ENCODE data around the gene PAX2. TPM values are rescaled to one million over a fixed set of nuclear protein-coding genes. Genes with fewer than 3 reads are reported as not detected.

The PAX2 gene
- polyA plus RNA-seq, 2 of the 4 experiments (the other 2 are of a cell fraction), result 0.06 to 0.21 TPM

- CTCF ChIA-PET, result interaction anchor here (1.8 to 3.5 kb wide), 2 partner anchors 20 to 37 kb away, joined by 5 to 12 read pairs; no protein-coding TSS in a partner anchor
- H3K4me2 ChIP-seq, result no peak overlapping the region
- ATAC-seq (no peak), DNase-seq (ENCODE audit: low read depth in 1 of 2, low spot score in 1 of 2) (no peak), FAIRE-seq (no peak)
- H3K4me3 ChIP-seq, result no peak overlapping the region
- POLR2A ChIA-PET, result no interaction called here
- H3K27ac ChIP-seq, result no peak overlapping the region
- TF ChIP-seq NPAS2 (CRISPR knock-in tag; IDR thresholded peaks at IDR 0.05; ENCODE audit: borderline replicate concordance) (no peak), POLR2AphosphoS2 (conservative IDR thresholded peaks at IDR 0.05; ENCODE audit: low read length) (no peak), CEBPB (IDR thresholded peaks at IDR 0.05) (no peak), HEYL (CRISPR knock-in tag; IDR thresholded peaks at IDR 0.05) (no peak), MAFK (IDR thresholded peaks at IDR 0.05; ENCODE audit: partially characterized antibody) (no peak)
- WGBS (ENCODE audit: missing lambda C conversion rate), result 51% methylated on average over 11 of the region's 11 CpGs
- no peaks in the 10 kb centered on the region for H3K4me1 ChIP-seq
- H3K9me3 ChIP-seq, result peaks cover 4% of the 10 kb centered on the region; the same call in 1 of the 3 replicates
Measured at GRCh38 chr10:100781145-100781665, 35.8 kb downstream of the PAX2 start.

- no peak overlapping the region for H3K4me2 ChIP-seq
- no peak for DNase-seq (ENCODE audit: low read depth in 1 of 2, low spot score in 1 of 2)
- peaks cover 4% of the 10 kb centered on the region; the same call in 1 of the 3 replicates for H3K9me3 ChIP-seq
- CTCF ChIA-PET, result interaction anchor here (1.1 to 3.5 kb wide), 3 partner anchors 19 to 96 kb away, joined by 4 to 12 read pairs (median 5); no protein-coding TSS in a partner anchor
- H3K27ac ChIP-seq, result no peak overlapping the region
- H3K4me1 ChIP-seq, result no peaks in the 10 kb centered on the region
- POLR2A ChIA-PET, result no interaction called here
- H3K4me3 ChIP-seq, result no peak overlapping the region
- 73% methylated on average over 12 of the region's 13 CpGs for WGBS (ENCODE audit: missing lambda C conversion rate)
- TF ChIP-seq NR3C1 (IDR thresholded peaks at IDR 0.05), result no peak
- no peak for TF ChIP-seq CEBPB (IDR thresholded peaks at IDR 0.05)
- no peak for TF ChIP-seq CHD2 (IDR thresholded peaks at IDR 0.05; ENCODE audit: low read length, partially characterized antibody)
- no peak for TF ChIP-seq TFCP2L1 (CRISPR knock-in tag; IDR thresholded peaks at IDR 0.05)
- TF ChIP-seq HOXA7 (CRISPR knock-in tag; IDR thresholded peaks at IDR 0.05), result no peak
- no peak for TF ChIP-seq NFE2L2 (conservative IDR thresholded peaks at IDR 0.05; ENCODE audit: low read length)
- no peak for TF ChIP-seq BCL3 (IDR thresholded peaks at IDR 0.05)
- no peak for TF ChIP-seq HOXB5 (CRISPR knock-in tag; IDR thresholded peaks at IDR 0.05)
- no peak for TF ChIP-seq ELK1 (IDR thresholded peaks at IDR 0.05; ENCODE audit: low read depth, low read length)
- TF ChIP-seq HES2 (IDR thresholded peaks at IDR 0.05), result no peak
- no peak for TF ChIP-seq RFX5 (IDR thresholded peaks at IDR 0.05)
- TF ChIP-seq PBX3 (IDR thresholded peaks at IDR 0.05), result no peak
- TF ChIP-seq JUNB (IDR thresholded peaks at IDR 0.05), result no peak
- no peak for FAIRE-seq
- ATAC-seq, result no peak
Measured at GRCh38 chr10:100782461-100783244, 37.3 kb downstream of the PAX2 start.

- DNase-seq (ENCODE audit: low read depth in 1 of 2, low spot score in 1 of 2), result no peak
- Histone ChIP-seq H3K9me3 (peaks cover 4% of the 10 kb centered on the region; the same call in 1 of the 3 replicates), H3K4me1 (no peaks in the 10 kb centered on the region), H3K4me3 (no peak overlapping the region), H3K4me2 (no peak overlapping the region), H3K27ac (no peak overlapping the region)
- ChIA-PET POLR2A (no interaction called here), CTCF (interaction anchor here (0.9 to 1.9 kb wide), 3 partner anchors 10 to 89 kb away, joined by 3 to 9 read pairs (median 4); no protein-coding TSS in a partner anchor)
- no peak for ATAC-seq
- 52% methylated on average over 3 of the region's 3 CpGs for WGBS (ENCODE audit: missing lambda C conversion rate)
- no peak for FAIRE-seq
- TF ChIP-seq HOXB5 (CRISPR knock-in tag; IDR thresholded peaks at IDR 0.05) (no peak), FOSB (CRISPR knock-in tag; IDR thresholded peaks at IDR 0.05) (no peak), PHF8 (IDR thresholded peaks at IDR 0.05; ENCODE audit: borderline replicate concordance, low read depth) (no peak), SREBF2 (IDR thresholded peaks at IDR 0.05) (no peak), RAD21 (conservative IDR thresholded peaks at IDR 0.05 in 1 of 2, IDR thresholded peaks at IDR 0.05 in 1 of 2) (no peak), ZC3H11A (IDR thresholded peaks at IDR 0.05) (no peak), EHF (CRISPR knock-in tag; IDR thresholded peaks at IDR 0.05) (no peak), EHMT2 (IDR thresholded peaks at IDR 0.05; ENCODE audit: low read depth) (no peak), MYC (IDR thresholded peaks at IDR 0.05; ENCODE audit: borderline replicate concordance, low read length) (no peak), BCL3 (IDR thresholded peaks at IDR 0.05) (no peak), RFX5 (IDR thresholded peaks at IDR 0.05) (no peak), CBX2 (IDR thresholded peaks at IDR 0.05; ENCODE audit: borderline replicate concordance, low read depth) (no peak), JUNB (IDR thresholded peaks at IDR 0.05) (no peak), HES2 (IDR thresholded peaks at IDR 0.05) (no peak), NFE2L2 (conservative IDR thresholded peaks at IDR 0.05; ENCODE audit: low read length) (no peak), MAX (IDR thresholded peaks at IDR 0.05) (no peak)
Measured at GRCh38 chr10:100784126-100784525, 38.7 kb downstream of the PAX2 start.

Data from A549 (cell line).